GM12878 (cell line): Measurements from ENCODE around the gene PRDM15. TPM values are rescaled to one million over a fixed set of nuclear protein-coding genes. Genes with fewer than 3 reads are reported as not detected.

Source experiments
- CHD4 ChIP-seq: fragments of 200-600 bp; sonication (generic); IDR thresholded peaks from 2 replicates; pipeline ENCODE4 v1.6.1; 2016; ENCODE audit warnings: mild to moderate bottlenecking
- CUX1 ChIP-seq: IDR thresholded peaks from 2 replicates; pipeline ENCODE4 v1.6.1; 2012; ENCODE audit warnings: improper control_type of control experiment, low read depth, low read length; ENCODE audit not compliant: insufficient replicate concordance
- HDAC6 ChIP-seq: fragments of 200-600 bp; sonication (generic); IDR thresholded peaks from one replicate; pipeline ENCODE4 v1.8.0; 2017; ENCODE audit warnings: antibody characterized with exemption; ENCODE audit not compliant: unreplicated experiment
- IKZF1 ChIP-seq: fragments of 450-650 bp; conservative IDR thresholded peaks from 2 replicates; pipeline ENCODE4 v1.6.1; 2017; ENCODE audit warnings: antibody characterized with exemption, mild to moderate bottlenecking
- IRF3 ChIP-seq: fragments of 450-650 bp; IDR thresholded peaks from 2 replicates; pipeline ENCODE4 v1.6.1; 2014; ENCODE audit warnings: mild to moderate bottlenecking
- MTA3 ChIP-seq: IDR thresholded peaks from 2 replicates; pipeline ENCODE4 v1.6.1; 2012; ENCODE audit warnings: low read length, inconsistent platforms, borderline replicate concordance
- USF1 ChIP-seq: IDR thresholded peaks from 2 replicates; pipeline ENCODE4 v1.6.1; 2011; ENCODE audit warnings: borderline replicate concordance, low read depth, mild to moderate bottlenecking, moderate library complexity, mixed read lengths, low read length; ENCODE audit not compliant: insufficient read depth; ENCODE audit errors: extremely low read length
- YY1 ChIP-seq: IDR thresholded peaks from 2 replicates; pipeline ENCODE4 v1.6.1; 2011; ENCODE audit warnings: low read depth, mild to moderate bottlenecking, low read length
- polyA plus RNA-seq, 11 experiments: library from polyadenylated mRNA; depleted of rRNA in 4 of 11; unstranded in 6 of 11; stranded (reverse) in 5 of 11; fragments of >200 nt; fragmentation: Nextera tagmentation in 4 of 11; fragmentation: Illumina TruSeq in 1 of 11; extraction: Ambion mirVana in 4 of 11; extraction: Trizol in 1 of 11; gene quantifications; 1 replicate in 1 of 11; 2 replicates in 10 of 11; pipeline versions ENCODE4 v1.2.1 to v1.2.3, GENCODE V29; 2011 to 2016; ENCODE audit warnings: inconsistent platforms in 2 of 11, missing spikeins in 2 of 11, low read depth in 1 of 11
- total RNA-seq, 4 experiments: library from RNA; depleted of rRNA in 3 of 4; stranded (reverse); fragments of >200 nt in 3 of 4; fragmentation: Illumina TruSeq in 1 of 4; extraction: Trizol in 1 of 4; gene quantifications; 2 replicates each; pipeline versions ENCODE4 v1.2.1 to v1.2.3, GENCODE V29; 2013 to 2021

PRDM15 gene
- total and polyA plus RNA-seq, 10 of the 15 experiments (the other 5 are each of a cell fraction or from before 2014, with no cell fraction given) = 2.2 to 16.0 (median 8.6) TPM

- TF ChIP-seq CUX1 (no peak), YY1 (no peak), USF1 (no peak), CHD4 (no peak), MTA3 (no peak), IKZF1 (no peak), HDAC6 (no peak), IRF3 (no peak)
These were observed 20.5 kb downstream of the PRDM15 start (continued) for GRCh38 chr21:41858466-41859296.
